Activated naive CD8-positive, alpha-beta T cell (primary cell): Measurements from ENCODE around the gene LMF2.

Experiments used
- H3K27ac Mint-ChIP-seq: one replicate; pipeline ENCODE4 v1.8.0; 2021; ENCODE audit warnings: mixed read lengths
- H3K27me3 Mint-ChIP-seq: one replicate; pipeline ENCODE4 v1.8.0; 2021; ENCODE audit warnings: mixed read lengths
- H3K36me3 Mint-ChIP-seq: one replicate; pipeline ENCODE4 v1.8.0; 2021; ENCODE audit warnings: mixed read lengths
- H3K4me1 Mint-ChIP-seq: one replicate; pipeline ENCODE4 v1.8.0; 2021; ENCODE audit warnings: low read depth, mixed read lengths
- H3K4me3 Mint-ChIP-seq: one replicate; pipeline ENCODE4 v1.8.0; 2021; ENCODE audit warnings: mild to moderate bottlenecking, mixed read lengths
- H3K9me3 Mint-ChIP-seq: one replicate; pipeline ENCODE4 v1.8.0; 2021; ENCODE audit warnings: low read depth, mixed read lengths

The LMF2 gene

GRCh38 chr22:50529416-50529896, 22.0 kb upstream of the LMF2 start:
- Mint-ChIP-seq H3K4me1 (peaks cover 37% of the 10 kb centered on the region), H3K27me3 (no peaks in the 10 kb centered on the region), H3K9me3 (no peaks in the 10 kb centered on the region), H3K4me3 (peak overlapping the region; percentile 61), H3K27ac (no peak overlapping the region), H3K36me3 (peaks cover 2% of the 10 kb centered on the region)

GRCh38 chr22:50528682-50529415, 21.3 kb upstream of the LMF2 start:
- Mint-ChIP-seq H3K27me3 (no peaks in the 10 kb centered on the region), H3K36me3 (peaks cover 2% of the 10 kb centered on the region), H3K27ac (peak overlapping the region; percentile 80), H3K4me3 (peak overlapping the region; percentile 77), H3K9me3 (no peaks in the 10 kb centered on the region), H3K4me1 (peaks cover 33% of the 10 kb centered on the region)

- H3K4me3 Mint-ChIP-seq: peak overlapping the region; percentile 77
- H3K27me3 Mint-ChIP-seq: no peaks in the 10 kb centered on the region
- H3K27ac Mint-ChIP-seq: peak overlapping the region; percentile 80
- H3K4me1 Mint-ChIP-seq: peaks cover 27% of the 10 kb centered on the region
- H3K9me3 Mint-ChIP-seq: no peaks in the 10 kb centered on the region
- H3K36me3 Mint-ChIP-seq: peaks cover 2% of the 10 kb centered on the region
Measured at GRCh38 chr22:50527921-50528681, 20.6 kb upstream of the LMF2 start.

GRCh38 chr22:50526834-50527801, 19.6 kb upstream of the LMF2 start:
- Mint-ChIP-seq H3K9me3 (no peaks in the 10 kb centered on the region), H3K27me3 (no peaks in the 10 kb centered on the region), H3K4me3 (peak overlapping the region; percentile 77), H3K27ac (peak overlapping the region; percentile 80), H3K4me1 (peaks cover 23% of the 10 kb centered on the region), H3K36me3 (peaks cover 2% of the 10 kb centered on the region)

- peaks cover 23% of the 10 kb centered on the region for H3K4me1 Mint-ChIP-seq
- H3K36me3 Mint-ChIP-seq: peaks cover 2% of the 10 kb centered on the region
- H3K9me3 Mint-ChIP-seq: no peaks in the 10 kb centered on the region
- no peaks in the 10 kb centered on the region for H3K27me3 Mint-ChIP-seq
- peak overlapping the region; percentile 80 for H3K27ac Mint-ChIP-seq
- H3K4me3 Mint-ChIP-seq: peak overlapping the region; percentile 77
Measured at GRCh38 chr22:50526108-50526833, 18.8 kb upstream of the LMF2 start.

- no peaks in the 10 kb centered on the region for H3K9me3 Mint-ChIP-seq
- H3K4me3 Mint-ChIP-seq: peak overlapping the region; percentile 90
- peaks cover 2% of the 10 kb centered on the region for H3K36me3 Mint-ChIP-seq
- H3K4me1 Mint-ChIP-seq: peaks cover 23% of the 10 kb centered on the region
- H3K27me3 Mint-ChIP-seq: no peaks in the 10 kb centered on the region
- H3K27ac Mint-ChIP-seq: peak overlapping the region; percentile 61
Measured at GRCh38 chr22:50525858-50526107, 18.3 kb upstream of the LMF2 start.

- Mint-ChIP-seq H3K27me3 (no peaks in the 10 kb centered on the region), H3K4me1 (peaks cover 23% of the 10 kb centered on the region), H3K4me3 (peak within 1 kb of the TSS; percentile 90), H3K9me3 (no peaks in the 10 kb centered on the region), H3K27ac (peak within 1 kb of the TSS; percentile 61), H3K36me3 (peaks cover 2% of the 10 kb centered on the region)
Measured at GRCh38 chr22:50525104-50525857, 17.8 kb upstream of the LMF2 start, which contains the start of gene SCO2. SCO2 (minus strand) TSS chr22:50525598; CDS start chr22:50524411, 1,187 bp downstream.

- Mint-ChIP-seq H3K27ac (peak overlapping the region; percentile 59), H3K36me3 (peaks cover 2% of the 10 kb centered on the region), H3K4me3 (peak overlapping the region; percentile 90), H3K27me3 (no peaks in the 10 kb centered on the region), H3K4me1 (peaks cover 23% of the 10 kb centered on the region), H3K9me3 (no peaks in the 10 kb centered on the region)
Measured at GRCh38 chr22:50524676-50525103, 17.2 kb upstream of the LMF2 start.

GRCh38 chr22:50523806-50524675, 16.5 kb upstream of the LMF2 start:
- peaks cover 2% of the 10 kb centered on the region for H3K36me3 Mint-ChIP-seq

GRCh38 chr22:50523458-50523805, 15.9 kb upstream of the LMF2 start:
- Mint-ChIP-seq H3K4me1 (peaks cover 21% of the 10 kb centered on the region), H3K36me3 (peaks cover 2% of the 10 kb centered on the region), H3K27me3 (no peaks in the 10 kb centered on the region), H3K9me3 (no peaks in the 10 kb centered on the region), H3K4me3 (peak overlapping the region; percentile 35), H3K27ac (no peak overlapping the region)

More at GRCh38 chr22:50523806-50524675, 16.5 kb upstream of the LMF2 start:
- H3K27ac Mint-ChIP-seq: peak overlapping the region; percentile 59
- peak overlapping the region; percentile 90 for H3K4me3 Mint-ChIP-seq
- no peaks in the 10 kb centered on the region for H3K9me3 Mint-ChIP-seq
- H3K4me1 Mint-ChIP-seq: peaks cover 23% of the 10 kb centered on the region
- no peaks in the 10 kb centered on the region for H3K27me3 Mint-ChIP-seq

- peak overlapping the region; percentile 35 for H3K4me3 Mint-ChIP-seq
- H3K27ac Mint-ChIP-seq: no peak overlapping the region
- H3K9me3 Mint-ChIP-seq: no peaks in the 10 kb centered on the region
- H3K36me3 Mint-ChIP-seq: peaks cover 2% of the 10 kb centered on the region
- H3K27me3 Mint-ChIP-seq: no peaks in the 10 kb centered on the region
- H3K4me1 Mint-ChIP-seq: peaks cover 17% of the 10 kb centered on the region
Measured at GRCh38 chr22:50522806-50523438, 15.4 kb upstream of the LMF2 start.

GRCh38 chr22:50522208-50522805, 14.8 kb upstream of the LMF2 start:
- Mint-ChIP-seq H3K4me1 (peaks cover 12% of the 10 kb centered on the region), H3K4me3 (no peak overlapping the region), H3K36me3 (peaks cover 2% of the 10 kb centered on the region), H3K9me3 (no peaks in the 10 kb centered on the region), H3K27me3 (no peaks in the 10 kb centered on the region), H3K27ac (no peak overlapping the region)
